Brain microvascular endothelial cell (primary cell): ENCODE data around the gene RPS6KA6.

Experiments
- DNase-seq: peaks from one replicate; pipeline ENCODE4 v3.0.0-alpha.2; 2020
- H3K27ac ChIP-seq: fragments of 250-450 bp; sonication (Bioruptor Pico); 2 replicates; pipeline ENCODE4 v1.5.1; 2020; ENCODE audit warnings: mild to moderate bottlenecking, moderate library complexity
- H3K27me3 ChIP-seq: fragments of 250-450 bp; sonication (Bioruptor Pico); replicated peaks from 2 replicates; pipeline ENCODE4 v1.5.1; 2020; ENCODE audit warnings: mild to moderate bottlenecking
- H3K36me3 ChIP-seq: fragments of 250-450 bp; sonication (Bioruptor Pico); replicated peaks from 2 replicates; pipeline ENCODE4 v1.5.1; 2020; ENCODE audit warnings: mild to moderate bottlenecking
- H3K4me3 ChIP-seq: 2 replicates; pipeline ENCODE4 v1.5.1; 2011; ENCODE audit warnings: low read depth, mild to moderate bottlenecking, control low read depth, low read length, moderate library complexity
- in situ Hi-C: cut with HindIII; loops from 2 replicates; pipeline ENCODE4 v1.10.0; 2017; ENCODE audit warnings: low sequenced_read_pairs, low pct_ligation_motif_present
- TF ChIP-seq, protein P1 (sequence below): IDR thresholded peaks from 2 replicates; pipeline ENCODE4 v1.5.1; 2011; ENCODE audit warnings: low read depth, mild to moderate bottlenecking, moderate library complexity, low read length, control low read depth, inconsistent platforms; ENCODE audit errors: missing control alignments

RPS6KA6 gene

DNA sequence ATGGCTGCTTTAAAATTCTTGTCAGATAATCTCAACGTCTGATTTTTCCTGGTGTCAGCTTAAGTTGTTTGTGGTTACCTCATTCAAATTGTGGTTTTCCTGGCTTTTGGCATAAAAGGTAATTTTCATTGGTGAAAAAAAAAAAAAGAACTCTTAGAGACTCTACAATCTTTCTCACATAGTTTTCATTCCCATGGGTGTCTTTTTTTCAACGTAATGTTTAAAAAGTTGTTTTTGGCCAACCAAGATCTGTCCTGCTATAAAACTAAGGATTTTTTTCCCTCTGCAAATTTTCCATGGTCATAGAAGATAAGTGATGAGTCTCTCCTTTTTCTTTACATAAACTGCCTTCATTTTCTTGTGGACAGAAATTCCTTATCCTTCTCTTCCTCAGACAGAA, 28.9 kb upstream of the RPS6KA6 start:
- no peak for DNase-seq
- Histone ChIP-seq H3K27ac (no peak overlapping the region), H3K36me3 (no peaks in the 10 kb centered on the region), H3K27me3 (no peaks in the 10 kb centered on the region), H3K4me3 (no peak overlapping the region)
- in situ Hi-C loops = no loop called here
- TF ChIP-seq, protein P1, sequence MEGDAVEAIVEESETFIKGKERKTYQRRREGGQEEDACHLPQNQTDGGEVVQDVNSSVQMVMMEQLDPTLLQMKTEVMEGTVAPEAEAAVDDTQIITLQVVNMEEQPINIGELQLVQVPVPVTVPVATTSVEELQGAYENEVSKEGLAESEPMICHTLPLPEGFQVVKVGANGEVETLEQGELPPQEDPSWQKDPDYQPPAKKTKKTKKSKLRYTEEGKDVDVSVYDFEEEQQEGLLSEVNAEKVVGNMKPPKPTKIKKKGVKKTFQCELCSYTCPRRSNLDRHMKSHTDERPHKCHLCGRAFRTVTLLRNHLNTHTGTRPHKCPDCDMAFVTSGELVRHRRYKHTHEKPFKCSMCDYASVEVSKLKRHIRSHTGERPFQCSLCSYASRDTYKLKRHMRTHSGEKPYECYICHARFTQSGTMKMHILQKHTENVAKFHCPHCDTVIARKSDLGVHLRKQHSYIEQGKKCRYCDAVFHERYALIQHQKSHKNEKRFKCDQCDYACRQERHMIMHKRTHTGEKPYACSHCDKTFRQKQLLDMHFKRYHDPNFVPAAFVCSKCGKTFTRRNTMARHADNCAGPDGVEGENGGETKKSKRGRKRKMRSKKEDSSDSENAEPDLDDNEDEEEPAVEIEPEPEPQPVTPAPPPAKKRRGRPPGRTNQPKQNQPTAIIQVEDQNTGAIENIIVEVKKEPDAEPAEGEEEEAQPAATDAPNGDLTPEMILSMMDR = no peak

DNA sequence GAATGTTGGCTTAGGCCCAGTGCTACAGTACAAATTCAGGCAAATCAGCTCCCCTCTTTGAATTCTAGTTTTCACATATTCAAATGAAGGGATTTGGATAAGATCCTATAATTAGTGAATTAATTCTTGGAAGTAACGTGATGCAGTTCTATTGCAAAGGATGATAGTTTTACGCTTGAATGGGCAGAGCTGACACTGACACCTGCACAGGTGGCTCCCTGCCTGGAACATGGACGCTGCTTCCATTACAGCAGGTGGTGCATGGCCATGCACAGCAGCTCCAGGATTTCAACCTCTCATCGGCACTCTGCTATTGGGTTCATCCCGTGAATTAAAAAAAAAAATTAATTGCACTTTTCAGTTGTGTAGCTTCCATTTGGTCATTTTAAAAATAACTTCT, 28.4 kb upstream of the RPS6KA6 start:
- in situ Hi-C loops = no loop called here
- DNase-seq = no peak
- Histone ChIP-seq H3K4me3 (no peak overlapping the region), H3K36me3 (no peaks in the 10 kb centered on the region), H3K27me3 (no peaks in the 10 kb centered on the region), H3K27ac (no peak overlapping the region)
- TF ChIP-seq, protein P1 = no peak

DNA sequence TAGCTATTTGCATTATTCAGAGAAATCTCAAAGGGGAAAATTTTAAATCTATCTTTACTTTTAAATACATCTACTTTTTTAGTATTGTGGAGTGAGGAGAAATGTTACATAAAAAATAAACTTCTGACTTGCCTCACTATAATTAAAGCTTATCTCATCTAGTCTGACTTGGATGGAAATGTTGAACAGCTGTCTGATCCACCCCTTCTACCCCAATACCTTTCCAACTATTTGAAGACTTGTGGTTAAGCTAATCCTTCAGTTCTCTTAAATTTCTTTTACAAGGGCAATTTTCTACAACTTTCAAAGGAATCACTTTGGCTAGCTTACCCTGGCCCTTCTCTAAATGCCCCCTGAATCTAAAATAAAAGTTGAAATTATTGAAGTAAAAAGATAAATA, 17.3 kb upstream of the RPS6KA6 start:
- DNase-seq = no peak
- Histone ChIP-seq H3K36me3 (no peaks in the 10 kb centered on the region), H3K27me3 (no peaks in the 10 kb centered on the region), H3K27ac (no peak overlapping the region), H3K4me3 (no peak overlapping the region)
- TF ChIP-seq, protein P1 = no peak
- in situ Hi-C loops = no loop called here

DNA sequence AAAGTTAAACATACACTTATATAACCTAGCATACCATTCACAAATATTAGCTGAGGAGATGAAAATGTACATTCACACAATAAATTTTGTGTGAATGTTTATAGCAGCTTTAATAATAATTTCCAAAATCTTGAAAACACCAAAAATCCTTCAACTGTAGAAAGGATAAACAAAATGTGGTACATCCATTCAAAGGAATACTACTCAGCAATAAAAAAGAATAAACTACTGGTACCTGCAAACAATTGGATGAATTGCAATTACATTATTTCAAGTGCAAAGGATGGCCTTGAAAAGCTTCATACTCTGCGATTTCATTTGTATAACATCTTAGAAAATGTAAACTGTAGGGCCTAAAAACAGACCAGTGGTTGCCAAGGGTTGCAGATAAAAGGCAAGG, 11.7 kb upstream of the RPS6KA6 start:
- no peaks in the 10 kb centered on the region for H3K36me3 ChIP-seq
- DNase-seq = no peak
- no peaks in the 10 kb centered on the region for H3K27me3 ChIP-seq
- TF ChIP-seq, protein P1 = no peak
- in situ Hi-C loops = no loop called here
- H3K4me3 ChIP-seq = no peak overlapping the region
- H3K27ac ChIP-seq = no peak overlapping the region

DNA sequence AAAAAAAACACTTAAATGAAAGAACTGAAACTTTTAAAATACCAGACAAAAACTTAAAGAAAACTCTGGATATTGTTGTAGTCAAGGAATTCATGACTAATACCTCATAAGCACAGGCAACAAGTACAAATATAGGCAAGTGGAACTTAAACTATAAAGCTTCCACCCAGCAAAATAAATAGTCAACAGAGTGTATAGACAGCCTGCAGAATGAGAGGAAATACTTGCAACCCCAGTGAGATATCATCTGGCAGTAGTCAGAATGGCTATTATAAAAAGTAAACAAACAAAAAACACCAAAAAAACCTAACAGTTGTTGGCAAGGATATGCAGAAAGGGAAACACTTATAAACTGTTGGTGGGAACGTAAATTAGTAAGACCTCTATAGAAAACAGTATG, 9.6 kb upstream of the RPS6KA6 start:
- no peaks in the 10 kb centered on the region for H3K36me3 ChIP-seq
- TF ChIP-seq, protein P1 = no peak
- H3K4me3 ChIP-seq = no peak overlapping the region
- in situ Hi-C loops = no loop called here
- no peaks in the 10 kb centered on the region for H3K27me3 ChIP-seq
- DNase-seq = no peak
- H3K27ac ChIP-seq = no peak overlapping the region

DNA sequence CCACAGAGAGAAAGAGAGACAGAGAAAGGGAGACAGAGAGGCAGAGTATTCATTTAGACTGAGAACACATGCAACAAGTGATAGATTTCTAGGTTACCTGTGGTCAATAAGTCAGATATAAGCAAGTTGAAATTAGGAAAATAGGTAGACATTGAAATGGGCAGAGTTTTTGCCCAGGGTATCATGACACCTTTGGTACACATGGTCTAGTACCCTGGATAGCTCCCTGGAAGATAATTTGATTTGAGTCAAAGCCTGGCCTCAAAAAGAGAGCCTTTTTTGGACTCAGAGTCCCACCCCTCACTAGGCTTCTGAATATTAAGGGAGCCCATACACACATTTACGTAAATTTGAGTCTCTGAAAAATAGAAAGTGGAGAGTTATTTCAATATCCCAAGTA, 4.0 kb upstream of the RPS6KA6 start:
- no peak for DNase-seq
- TF ChIP-seq, protein P1 = no peak
- Histone ChIP-seq H3K36me3 (no peaks in the 10 kb centered on the region), H3K4me3 (no peak overlapping the region), H3K27ac (no peak overlapping the region), H3K27me3 (no peaks in the 10 kb centered on the region)
- in situ Hi-C loops = no loop called here
